HG02571 (cell line): ENCODE measurements around the gene SERPINA12.

ENCODE experiments used
- ATAC-seq: cut with Tn5 transposase; IDR thresholded peaks from one replicate; pipeline ENCODE4 v1.9.1; 2021; ENCODE audit warnings: mild to moderate bottlenecking, moderate library complexity; ENCODE audit not compliant: unreplicated experiment

SERPINA12 gene, protein sequence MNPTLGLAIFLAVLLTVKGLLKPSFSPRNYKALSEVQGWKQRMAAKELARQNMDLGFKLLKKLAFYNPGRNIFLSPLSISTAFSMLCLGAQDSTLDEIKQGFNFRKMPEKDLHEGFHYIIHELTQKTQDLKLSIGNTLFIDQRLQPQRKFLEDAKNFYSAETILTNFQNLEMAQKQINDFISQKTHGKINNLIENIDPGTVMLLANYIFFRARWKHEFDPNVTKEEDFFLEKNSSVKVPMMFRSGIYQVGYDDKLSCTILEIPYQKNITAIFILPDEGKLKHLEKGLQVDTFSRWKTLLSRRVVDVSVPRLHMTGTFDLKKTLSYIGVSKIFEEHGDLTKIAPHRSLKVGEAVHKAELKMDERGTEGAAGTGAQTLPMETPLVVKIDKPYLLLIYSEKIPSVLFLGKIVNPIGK

DNA sequence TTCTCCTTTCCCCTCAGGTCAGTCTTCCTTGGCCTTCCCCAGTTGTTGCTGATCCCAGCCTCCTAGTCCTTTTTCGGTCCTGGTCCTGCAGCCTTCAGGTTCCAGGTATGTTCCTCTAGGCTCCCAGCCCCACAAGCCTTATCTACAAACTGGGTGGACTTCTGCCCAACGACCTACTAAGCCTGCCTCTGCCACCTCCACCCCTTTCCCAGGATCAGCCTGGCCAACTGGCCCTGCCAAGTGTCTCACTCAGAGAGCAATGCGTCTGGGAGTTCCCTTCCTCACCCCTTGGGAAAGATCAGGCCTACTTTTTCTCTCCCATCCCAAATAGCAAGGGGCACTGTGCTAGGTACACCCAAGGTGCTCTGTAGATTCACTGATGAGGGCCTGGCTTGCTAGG lies at the start of gene SERPINA12:
TSS of gene SERPINA12 (minus strand) at position 114 of the 400 bp plus-strand sequence. CDS start 11,072 bp downstream, outside the sequence.
- no peak for ATAC-seq

DNA sequence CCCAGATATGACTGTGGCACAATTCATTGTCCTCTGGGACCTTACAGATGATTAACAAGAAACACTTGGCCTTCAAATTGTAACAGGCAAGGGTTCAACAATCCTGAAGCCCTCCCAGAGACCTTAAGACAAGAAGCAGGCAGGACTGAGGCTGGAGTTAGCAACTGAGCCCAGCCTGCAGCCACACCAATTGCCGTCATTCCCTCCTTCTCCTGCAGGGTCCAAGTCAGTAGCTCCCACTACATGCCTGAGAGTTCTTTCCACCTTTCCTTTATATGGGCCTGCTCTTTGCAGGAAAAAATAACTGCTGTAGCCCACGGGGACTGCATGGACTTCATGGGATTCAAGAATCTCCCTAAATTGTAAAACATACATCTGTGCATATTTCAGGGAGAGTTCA lies 49.6 kb upstream of the SERPINA12 start:
- ATAC-seq: no peak

DNA sequence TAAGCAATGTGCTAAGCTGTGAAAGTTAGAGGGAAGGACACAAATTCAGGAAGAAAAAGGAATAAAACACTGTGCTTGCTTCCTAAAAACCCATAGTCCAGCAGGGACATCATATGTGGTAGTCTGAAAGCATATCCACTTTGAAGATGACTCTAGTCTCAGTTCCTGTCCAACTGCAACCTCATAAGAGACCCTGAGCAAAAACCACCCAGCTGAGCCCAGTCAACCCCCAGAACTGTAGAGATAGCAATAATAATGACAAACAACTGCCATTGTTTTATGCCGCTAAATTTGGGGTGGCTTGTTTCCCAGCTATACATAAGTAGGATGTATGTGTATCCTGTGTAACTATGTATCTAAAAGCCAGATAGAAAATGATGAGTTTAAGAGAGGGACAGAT lies 48.1 kb upstream of the SERPINA12 start:
- no peak for ATAC-seq

DNA sequence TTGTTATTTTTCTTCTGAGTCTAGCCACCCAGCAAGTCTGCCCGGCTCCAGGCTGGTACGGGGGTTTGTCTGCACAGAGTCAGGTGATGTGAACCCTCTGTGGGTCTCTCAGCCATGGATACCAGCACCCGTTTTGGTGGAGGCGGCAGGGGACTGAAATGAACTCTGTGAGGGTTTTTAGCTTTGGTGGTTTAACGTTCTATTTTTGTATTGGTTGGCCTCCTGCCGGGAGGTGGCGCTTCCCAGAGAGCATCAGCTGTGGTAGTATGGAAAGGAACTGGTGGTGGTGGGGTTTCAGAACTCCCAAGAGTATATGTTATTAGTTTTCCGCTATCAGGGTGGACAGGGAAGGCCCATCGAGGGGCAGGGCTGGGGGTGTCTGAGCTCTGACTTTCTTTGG lies 46.7 kb upstream of the SERPINA12 start:
- no peak for ATAC-seq

DNA sequence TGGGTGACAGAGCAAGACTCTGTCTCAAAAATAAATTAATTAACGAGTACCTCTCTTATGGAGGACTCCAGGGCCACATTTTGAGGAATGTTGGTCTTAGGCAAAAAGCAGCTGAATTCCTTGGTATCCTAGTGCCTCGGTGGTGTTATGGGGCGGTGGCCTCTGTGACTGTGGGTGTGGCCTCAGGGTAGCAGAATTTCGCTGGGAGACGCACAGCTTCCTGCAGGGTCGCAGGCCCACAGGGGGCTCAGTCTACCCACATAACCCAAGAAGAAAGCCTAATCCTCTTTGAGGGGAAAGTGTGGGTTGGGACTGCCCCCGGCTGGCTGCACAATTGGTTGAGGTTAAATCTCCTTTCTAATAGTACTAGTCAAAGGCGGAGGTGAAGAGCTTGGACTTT lies 40.8 kb upstream of the SERPINA12 start:
- ATAC-seq: no peak

DNA sequence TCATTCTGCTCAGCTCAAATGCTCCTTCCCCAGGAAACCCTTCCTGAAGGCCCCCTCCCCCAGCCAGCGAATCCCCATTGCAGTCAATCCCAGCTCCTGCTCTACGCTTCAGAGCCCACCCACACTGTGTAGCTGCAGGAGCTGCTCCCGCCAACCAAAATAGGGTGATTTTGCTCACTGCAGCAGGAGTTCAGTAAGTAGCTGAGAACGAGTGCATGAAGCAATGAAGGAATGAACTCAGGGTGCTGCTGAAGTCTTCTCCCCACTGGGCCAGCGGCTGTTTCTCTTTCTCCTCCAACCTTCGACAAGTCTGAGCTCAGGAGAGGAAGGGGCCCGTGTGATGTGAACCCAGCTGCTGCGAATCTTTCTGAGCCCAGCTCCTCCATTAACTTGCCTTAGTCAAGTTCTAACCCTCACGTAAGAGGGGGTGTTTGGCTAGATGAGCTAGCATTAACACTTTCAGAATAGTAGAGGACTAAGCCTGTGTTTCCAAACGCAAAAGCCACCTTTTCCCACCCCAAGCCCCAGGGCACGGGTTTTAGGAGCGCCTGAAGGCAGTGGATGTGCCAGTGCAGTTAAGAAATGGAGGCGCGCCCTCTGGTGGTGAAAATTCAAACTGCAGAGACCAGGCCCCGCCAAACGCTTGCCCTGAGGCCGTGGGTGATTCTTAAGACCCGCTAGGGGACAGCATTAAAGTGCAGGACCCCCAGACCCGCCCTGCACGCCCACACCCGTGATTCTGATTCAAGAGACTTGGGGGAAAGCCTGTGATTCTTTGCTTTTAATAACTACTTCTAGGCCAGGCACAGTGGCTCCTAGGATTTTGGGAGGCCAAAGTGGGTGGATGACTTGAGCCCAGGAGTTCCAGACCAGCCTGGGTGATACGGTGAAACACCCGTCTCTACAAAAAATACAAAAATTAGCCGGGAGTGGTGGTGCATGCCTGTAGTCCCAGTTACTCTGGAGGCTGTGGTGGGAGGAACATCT lies 40.0 kb upstream of the SERPINA12 start:
- no peak for ATAC-seq

DNA sequence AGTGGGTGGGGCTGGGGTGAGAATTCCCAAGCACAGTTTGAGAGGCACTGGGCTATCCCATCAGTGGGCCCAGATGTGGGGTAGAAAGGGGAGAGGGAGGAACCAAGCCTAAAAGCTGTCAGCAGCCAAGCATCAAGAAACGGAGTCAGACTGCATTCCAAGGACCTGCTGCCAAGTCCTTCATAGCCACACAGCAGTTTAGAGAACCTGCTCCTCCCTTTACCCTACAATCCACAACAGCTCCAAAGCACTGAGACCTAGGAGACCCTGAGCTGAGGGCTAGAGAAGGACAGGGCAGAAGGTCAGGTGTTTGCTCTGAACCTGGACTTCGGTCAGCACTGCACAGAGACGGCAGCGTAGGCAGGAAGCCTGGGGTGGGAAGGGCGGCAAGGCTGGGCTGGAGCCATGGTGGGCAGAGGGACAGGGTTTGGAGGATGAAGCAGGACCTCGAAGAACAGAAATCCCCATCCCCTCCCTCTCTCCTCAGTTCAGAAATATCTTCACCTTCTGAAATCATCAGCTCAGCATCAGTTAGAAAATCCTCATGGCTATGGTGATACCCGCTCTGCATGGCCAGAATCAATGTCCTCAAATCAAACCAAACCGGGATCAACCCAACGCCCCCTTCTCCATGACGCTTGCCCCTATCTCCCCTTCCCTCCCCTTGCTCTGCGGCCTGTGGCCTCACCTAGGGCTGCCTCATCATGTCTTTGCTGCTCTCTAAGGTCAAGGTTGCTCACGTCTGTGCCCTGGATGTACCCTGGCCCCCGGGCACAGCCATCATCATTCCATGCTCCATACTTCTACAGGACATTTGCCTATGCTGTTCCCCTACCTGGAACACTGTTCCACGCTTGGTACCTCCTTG lies 39.1 kb upstream of the SERPINA12 start:
- ATAC-seq: no peak

DNA sequence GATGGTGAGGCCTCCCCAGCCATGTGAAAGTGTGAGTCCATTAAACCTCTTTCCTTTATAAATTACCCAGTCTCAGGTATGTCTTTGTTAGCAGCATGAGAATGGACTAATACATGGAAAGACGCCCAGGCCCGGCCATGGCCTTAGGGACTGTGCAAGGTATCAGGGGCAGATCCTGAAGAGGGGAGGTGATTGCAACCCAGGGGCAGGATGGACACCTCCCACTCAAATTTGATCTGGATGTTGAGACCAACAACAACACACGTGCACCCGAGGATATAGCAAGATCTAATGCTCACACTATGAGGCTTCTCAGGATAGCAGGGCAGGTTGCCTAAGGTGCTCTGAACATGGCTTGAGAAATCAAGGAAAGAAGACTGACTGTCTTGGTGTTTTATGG lies 38.5 kb upstream of the SERPINA12 start:
- no peak for ATAC-seq

DNA sequence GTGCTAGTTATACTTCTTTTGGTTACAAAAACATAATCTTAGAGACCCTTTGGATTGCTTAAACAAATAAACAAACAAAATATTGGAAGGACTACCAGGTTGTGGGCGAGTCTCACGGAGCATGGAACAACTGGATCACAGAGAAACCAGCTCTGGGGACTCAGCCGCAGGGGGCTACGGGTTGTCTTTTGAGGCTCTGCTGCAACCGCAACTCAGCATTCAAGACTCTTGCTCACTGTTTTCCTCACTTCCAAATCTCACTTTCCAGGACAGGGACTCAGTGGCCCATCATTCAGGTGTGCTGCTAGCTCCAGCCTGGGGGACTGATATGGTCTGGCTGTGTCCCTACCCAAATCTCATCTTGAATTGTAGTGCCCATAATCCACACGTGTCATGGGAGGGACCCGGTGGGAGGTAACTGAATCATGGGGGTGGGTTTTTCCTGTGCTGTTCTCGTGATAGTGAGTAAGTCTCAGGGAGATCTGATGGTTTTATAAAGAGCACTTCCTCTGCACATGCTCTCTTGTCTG lies 37.9 kb upstream of the SERPINA12 start:
- no peak for ATAC-seq

DNA sequence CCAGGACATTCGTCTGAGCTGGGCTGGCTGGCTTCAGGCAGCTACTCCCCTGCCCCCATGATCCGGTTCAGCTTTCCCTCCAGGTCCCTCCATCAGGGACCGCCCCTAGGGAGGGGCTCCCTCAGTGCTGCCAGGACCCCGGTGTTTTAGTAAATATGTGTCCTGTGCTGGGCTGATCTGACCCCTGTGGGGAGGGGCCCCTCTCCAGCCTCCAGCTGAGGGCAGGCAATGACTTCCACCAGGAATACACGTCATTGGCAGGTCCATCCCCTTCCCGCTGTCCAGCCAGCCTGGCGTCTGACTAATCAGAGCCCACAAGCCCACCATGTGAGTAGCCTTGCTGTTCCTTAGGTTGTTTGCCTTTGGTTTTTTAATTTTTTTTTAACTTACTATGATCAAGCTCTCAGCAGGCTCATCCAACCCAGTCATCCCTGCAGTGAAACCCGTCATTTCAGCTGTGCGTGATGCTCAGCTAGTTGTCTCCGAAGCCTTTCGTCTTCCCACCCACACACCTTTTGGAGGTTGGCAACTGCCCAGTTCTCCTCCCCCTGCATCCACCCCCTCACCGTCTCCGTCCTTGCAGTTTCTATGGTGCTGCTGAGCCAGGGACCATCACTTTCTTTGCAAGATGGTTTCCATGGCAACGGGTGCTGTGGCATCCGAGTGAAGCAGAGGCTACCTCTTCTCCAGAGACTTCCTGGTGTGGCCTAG lies 36.0 kb upstream of the SERPINA12 start:
- no peak for ATAC-seq

DNA sequence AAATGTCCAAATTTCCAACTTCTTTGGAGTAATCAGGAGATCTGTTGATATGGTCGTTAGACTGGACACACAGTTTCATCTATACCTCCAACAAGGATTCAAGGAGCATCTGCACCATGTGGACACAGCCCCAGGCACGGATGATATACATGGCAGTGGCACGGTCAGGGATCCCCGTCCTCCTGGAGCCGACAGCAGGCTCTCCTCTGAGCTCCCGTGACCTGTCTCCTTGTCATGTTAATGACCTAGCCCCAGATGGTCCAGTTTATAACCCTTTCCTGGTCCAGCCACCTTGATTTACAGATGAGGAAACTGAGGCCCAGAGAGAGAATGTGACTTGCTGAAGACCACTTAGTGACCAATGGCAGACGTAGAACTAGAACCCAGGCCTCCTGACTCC lies 35.5 kb upstream of the SERPINA12 start:
- ATAC-seq: no peak

DNA sequence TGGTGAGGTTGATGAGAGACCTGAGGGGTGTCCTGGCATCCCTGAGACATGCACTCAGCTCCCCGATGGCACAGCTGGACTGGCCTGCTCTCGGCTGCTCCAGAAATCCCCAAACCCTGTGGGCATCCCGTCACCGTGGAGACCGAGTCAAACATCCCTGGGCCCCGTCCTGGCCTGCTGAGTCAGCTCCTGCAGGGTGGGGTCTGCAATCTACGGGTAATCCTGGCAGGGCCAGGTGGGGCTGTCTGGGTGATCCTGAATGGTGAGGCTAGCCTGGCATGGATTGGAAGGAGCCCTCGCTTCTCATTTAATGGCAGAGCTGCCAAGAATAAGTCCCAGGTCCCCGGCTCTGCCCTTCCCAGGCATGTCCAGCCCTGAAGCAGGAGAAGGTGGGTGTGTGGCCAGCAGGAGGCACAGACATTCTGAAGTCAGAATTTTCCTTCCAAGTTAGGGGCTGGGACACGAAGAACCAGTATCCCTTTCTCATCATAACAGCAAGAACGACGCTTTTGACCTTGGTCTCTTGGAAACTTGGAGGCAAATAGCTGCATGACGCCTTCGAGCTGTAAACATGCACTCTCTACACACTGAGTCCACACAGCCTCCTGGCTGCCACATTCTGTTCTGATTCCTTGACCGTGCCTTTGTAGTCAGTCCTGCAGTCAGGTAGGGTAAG lies 34.3 kb upstream of the SERPINA12 start:
- no peak for ATAC-seq

DNA sequence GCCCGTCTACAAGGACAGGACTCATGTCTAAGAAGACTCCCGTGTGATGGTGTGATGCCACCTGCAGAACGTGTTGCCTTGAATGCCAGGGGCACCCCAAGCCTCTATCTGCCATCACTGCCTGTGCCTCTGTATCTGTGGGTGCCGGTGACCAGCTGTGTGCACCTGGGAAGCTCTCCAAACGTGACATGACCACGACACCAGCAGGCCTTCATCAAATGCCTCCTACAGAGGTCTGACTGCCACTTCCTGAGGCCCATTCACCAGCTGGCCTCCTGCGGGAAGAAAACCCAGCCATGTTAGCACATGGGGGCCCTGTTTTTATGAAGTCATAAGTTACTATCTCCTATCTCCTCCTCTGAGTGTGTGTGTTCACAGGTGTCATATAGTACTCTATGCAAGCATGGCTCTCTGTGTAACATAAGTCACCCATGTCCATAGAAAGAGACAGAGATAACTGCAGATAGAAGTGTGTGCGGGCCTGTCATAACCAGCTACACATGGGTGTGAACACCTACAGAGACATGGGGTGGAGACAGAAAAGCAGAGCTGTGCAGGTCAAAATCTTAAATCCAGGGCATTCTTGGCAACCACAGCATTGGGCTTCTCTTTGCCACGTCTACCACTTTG lies 33.7 kb upstream of the SERPINA12 start:
- ATAC-seq: no peak

DNA sequence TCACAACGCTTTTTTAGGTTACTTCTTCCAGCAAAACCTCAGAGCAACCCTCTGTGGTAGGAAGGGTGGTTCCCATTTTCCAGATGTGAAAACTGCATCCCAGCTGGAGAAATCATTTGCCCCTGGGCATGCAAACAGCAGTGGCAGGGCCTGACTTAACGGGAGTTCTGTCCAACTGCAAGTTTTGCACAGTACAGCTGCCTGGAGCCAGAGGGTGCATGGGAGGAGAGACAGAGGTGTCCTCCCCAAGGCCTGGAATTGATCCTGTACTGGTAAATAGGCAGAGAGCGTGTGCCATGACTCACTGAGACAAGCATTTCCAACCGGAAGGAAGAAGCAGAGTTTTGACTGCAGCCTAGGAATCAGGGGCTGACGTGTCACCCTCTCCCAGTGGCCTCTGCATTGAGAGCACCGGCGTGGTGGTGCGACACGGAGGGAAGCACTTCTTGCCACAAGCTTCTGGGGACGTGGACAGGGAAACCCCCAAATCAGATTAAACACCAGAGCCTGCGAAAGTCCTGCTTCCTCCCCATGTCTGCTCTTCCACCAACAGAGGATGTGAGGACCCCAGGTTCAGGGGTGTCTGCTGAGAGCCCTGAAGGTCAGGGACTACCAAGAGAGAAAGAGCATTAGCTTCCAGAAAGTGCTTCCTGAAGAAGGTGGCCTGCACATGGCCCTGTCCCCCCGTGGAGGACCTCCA lies 33.0 kb upstream of the SERPINA12 start:
- no peak for ATAC-seq

DNA sequence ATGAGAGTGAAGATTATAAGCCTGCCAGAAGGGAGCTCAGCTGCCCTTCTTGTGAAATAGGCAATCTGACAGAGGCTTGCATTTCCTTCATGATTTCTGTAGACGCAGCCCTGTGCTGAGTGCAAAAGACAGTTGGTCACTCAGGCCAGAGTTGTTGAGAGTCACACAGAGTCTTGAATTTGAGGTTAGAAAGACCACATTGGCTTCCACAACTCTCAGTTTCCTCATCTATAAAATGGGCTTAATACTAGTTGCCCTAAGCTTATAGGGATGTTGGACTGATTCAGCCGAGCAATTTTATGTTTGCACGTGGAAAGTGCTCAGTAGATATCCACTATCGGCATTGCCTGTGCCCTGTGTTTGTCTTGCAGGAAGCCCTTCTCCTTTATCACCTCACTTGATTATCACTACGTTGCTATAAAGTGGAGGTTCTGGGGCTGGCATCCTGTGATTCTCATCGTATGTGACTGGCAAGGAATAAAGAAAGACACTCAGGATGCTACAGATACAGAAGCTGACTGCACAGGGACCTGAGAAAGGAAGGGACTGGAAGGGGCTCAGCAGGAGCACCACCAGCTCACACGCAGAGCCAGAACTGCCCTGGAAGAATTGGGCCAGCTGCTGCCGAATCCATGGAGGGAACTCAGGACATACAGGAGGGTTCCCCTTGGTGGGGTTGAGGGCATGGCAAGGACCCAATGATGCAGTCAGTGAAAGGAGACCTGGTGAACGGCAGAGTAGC lies 32.1 kb upstream of the SERPINA12 start:
- no peak for ATAC-seq

DNA sequence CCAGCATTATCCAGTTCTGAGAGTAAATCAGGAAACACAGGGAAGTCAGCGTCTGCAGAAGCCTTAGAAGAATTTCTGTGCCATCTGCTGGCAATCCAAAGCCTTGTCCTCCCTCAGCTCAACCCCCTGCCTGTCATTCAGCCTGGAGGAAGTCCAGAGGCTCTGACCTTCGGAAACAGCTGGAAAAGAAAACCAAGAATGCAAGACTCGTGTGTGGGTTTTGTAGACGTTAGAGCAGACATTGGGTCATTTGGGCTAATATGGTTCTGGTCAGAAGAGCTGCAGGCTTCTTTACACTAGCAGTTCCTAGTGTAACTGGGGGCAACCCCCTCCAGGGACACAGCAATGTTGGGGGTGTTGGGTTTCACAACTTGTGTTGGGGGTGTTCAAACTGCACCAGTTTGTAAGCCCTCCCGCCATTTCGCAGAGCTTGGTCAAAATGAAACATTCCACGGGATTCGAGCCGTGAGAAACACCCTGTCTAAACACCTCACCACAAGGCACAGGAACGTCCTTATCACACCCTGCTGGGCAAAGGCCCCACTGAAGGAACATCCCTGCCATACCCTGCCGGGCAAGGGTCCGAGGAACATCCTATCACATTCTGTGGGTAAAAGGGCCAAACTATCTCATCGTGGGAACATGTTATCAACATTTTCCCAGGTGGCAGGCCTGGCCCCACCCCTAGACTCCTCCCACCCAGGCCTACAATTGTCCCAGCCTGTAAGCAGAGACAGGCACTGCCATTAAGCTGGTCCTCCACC lies 30.9 kb upstream of the SERPINA12 start:
- ATAC-seq: no peak

DNA sequence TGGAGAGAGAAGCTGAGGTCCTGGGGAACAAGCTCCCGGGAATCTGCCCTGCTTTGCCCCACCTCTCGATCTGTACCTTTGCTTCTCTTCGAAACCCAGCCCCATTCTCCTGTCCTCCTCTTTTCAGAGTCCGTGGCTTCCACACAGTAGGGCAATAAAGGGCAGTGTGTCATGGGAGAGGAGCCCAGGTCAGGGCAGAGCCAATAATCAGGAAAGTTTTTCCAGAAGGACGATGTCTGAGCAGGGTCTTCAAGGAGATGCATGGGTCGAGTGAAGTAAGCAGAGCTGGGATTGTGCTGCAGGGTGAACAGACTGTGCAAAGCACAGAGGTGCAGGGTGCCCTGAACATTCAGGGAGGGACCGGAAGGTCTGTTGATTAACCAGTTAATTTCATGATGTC lies 29.9 kb upstream of the SERPINA12 start:
- no peak for ATAC-seq
